Measurements from ENCODE around the gene VSTM5.

- TF ChIP-seq CTCF (IDR thresholded peaks at IDR 0.05; ENCODE audit: low read length) (no peak), EZH2 (IDR thresholded peaks at IDR 0.05; ENCODE audit: borderline replicate concordance, low read length) (no peak)
These were observed 446 bp downstream of the VSTM5 start for GRCh38 chr11:93849751-93850593.
